NOMO-1 treated with dmso at 0.1 percent for 144 hours (cell line): ENCODE measurements around the gene AMBRA1.
"Not testable (repeated sequence)": the region's sequence is repeated elsewhere in the genome, so short reads cannot be mapped to it uniquely, and the experiment has no call there.

ENCODE experiments used
- DNase-seq: peaks from one replicate; lab custom pipeline; 2025; ENCODE audit not compliant: unreplicated experiment; lab: John Stamatoyannopoulos, UW

The AMBRA1 gene

GRCh38 chr11:46375392-46376101 is 218.3 kb downstream of the AMBRA1 start:
- no peak for DNase-seq

- no peak for DNase-seq
Measured at GRCh38 chr11:46374815-46375214, 219.0 kb downstream of the AMBRA1 start.

- DNase-seq = no peak
Measured at GRCh38 chr11:46373787-46374740, 219.8 kb downstream of the AMBRA1 start.

GRCh38 chr11:46372501-46372900 is 221.3 kb downstream of the AMBRA1 start:
- not testable (repeated sequence) for DNase-seq

- DNase-seq = no peak
Measured at GRCh38 chr11:46372086-46372485, 221.7 kb downstream of the AMBRA1 start.

GRCh38 chr11:46371262-46371661 is 222.6 kb downstream of the AMBRA1 start:
- not testable (repeated sequence) for DNase-seq

GRCh38 chr11:46370253-46370652 is 223.6 kb downstream of the AMBRA1 start:
- DNase-seq = no peak

- DNase-seq = no peak
Measured at GRCh38 chr11:46369458-46370152, 224.2 kb downstream of the AMBRA1 start.

- DNase-seq = no peak
Measured at GRCh38 chr11:46367916-46368267, 225.9 kb downstream of the AMBRA1 start.

- DNase-seq = no peak
Measured at GRCh38 chr11:46367244-46367915, 226.4 kb downstream of the AMBRA1 start.

GRCh38 chr11:46366661-46367161 is 227.1 kb downstream of the AMBRA1 start:
- no peak for DNase-seq

GRCh38 chr11:46366260-46366659 is 227.6 kb downstream of the AMBRA1 start:
- no peak for DNase-seq

- DNase-seq = no peak
Measured at GRCh38 chr11:46364791-46365190, 229.0 kb downstream of the AMBRA1 start.

GRCh38 chr11:46364056-46364455 is 229.8 kb downstream of the AMBRA1 start:
- no peak for DNase-seq

GRCh38 chr11:46363455-46364005 is 230.3 kb downstream of the AMBRA1 start:
- DNase-seq = no peak

GRCh38 chr11:46363031-46363407 is 230.8 kb downstream of the AMBRA1 start:
- peak; percentile 67 for DNase-seq

- DNase-seq = no peak
Measured at GRCh38 chr11:46362156-46363030, 231.4 kb downstream of the AMBRA1 start.

GRCh38 chr11:46361283-46362155 is 232.3 kb downstream of the AMBRA1 start:
- peak; percentile 88 for DNase-seq

- no peak for DNase-seq
Measured at GRCh38 chr11:46360878-46361277, 232.9 kb downstream of the AMBRA1 start.
